IPS DF 4.7 (cell line): ENCODE measurements around the gene FIGN.

Source experiments
- DNase-seq: peaks from one replicate; pipeline ENCODE4 v3.0.0-alpha.2; 2013; ENCODE audit warnings: low spot score; ENCODE audit errors: extremely low read depth

Gene FIGN

GRCh38 chr2:163570391-163570790 lies 165.4 kb downstream of the FIGN start:
- DNase-seq = no peak

- no peak for DNase-seq
Measured at GRCh38 chr2:163565192-163565591, 170.6 kb downstream of the FIGN start.

- no peak for DNase-seq
Measured at GRCh38 chr2:163564236-163564635, 171.6 kb downstream of the FIGN start.

GRCh38 chr2:163563336-163563735 lies 172.5 kb downstream of the FIGN start:
- DNase-seq = no peak

GRCh38 chr2:163558251-163559021 lies 177.4 kb downstream of the FIGN start:
- no peak for DNase-seq

GRCh38 chr2:163556511-163556910 lies 179.3 kb downstream of the FIGN start:
- no peak for DNase-seq

GRCh38 chr2:163554864-163555263 lies 180.9 kb downstream of the FIGN start:
- no peak for DNase-seq

GRCh38 chr2:163553601-163554000 lies 182.2 kb downstream of the FIGN start:
- DNase-seq = no peak

GRCh38 chr2:163552758-163553157 lies 183.1 kb downstream of the FIGN start:
- DNase-seq = no peak

- no peak for DNase-seq
Measured at GRCh38 chr2:163551616-163552373, 184.0 kb downstream of the FIGN start.

- no peak for DNase-seq
Measured at GRCh38 chr2:163548970-163549369, 186.8 kb downstream of the FIGN start.
